Stimulated activated naive CD8-positive, alpha-beta T cell treated with anti-CD3 and anti-CD28 coated beads, Interleukin-15, amount 100 ng/mL, for 72 hours (primary cell): Measurements from ENCODE around the gene ASB5.
A peak's percentile ranks its signal among the peaks of the same experiment; 100 is the strongest.

ENCODE experiments used
- ATAC-seq: fragments of 150-1000 bp; cut with Tn5 transposase; 2 replicates; pipeline ENCODE4 v1.10.0; 2021; ENCODE audit warnings: mild to moderate bottlenecking, moderate library complexity
- DNase-seq, 2 donors: peaks; one replicate each; pipeline ENCODE4 v3.0.0; 2021 to 2022
- H3K27ac Mint-ChIP-seq, 2 donors: one replicate each; pipeline ENCODE4 v1.8.0; 2022; ENCODE audit warnings: mild to moderate bottlenecking in 2 of 2, mixed read lengths in 2 of 2, moderate library complexity in 2 of 2
- H3K27me3 Mint-ChIP-seq: one replicate; pipeline ENCODE4 v1.8.0; 2022; ENCODE audit warnings: mixed read lengths
- H3K4me1 Mint-ChIP-seq: one replicate; pipeline ENCODE4 v1.8.0; 2022; ENCODE audit warnings: mild to moderate bottlenecking, mixed read lengths
- H3K4me3 Mint-ChIP-seq, 2 donors: one replicate each; pipeline ENCODE4 v1.8.0; 2022; ENCODE audit warnings: mild to moderate bottlenecking in 2 of 2, mixed read lengths in 2 of 2, moderate library complexity in 1 of 2
- H3K9me3 Mint-ChIP-seq, 2 donors: one replicate each; pipeline ENCODE4 v1.8.0; 2022; ENCODE audit warnings: mixed read lengths in 2 of 2

ASB5 gene

DNA sequence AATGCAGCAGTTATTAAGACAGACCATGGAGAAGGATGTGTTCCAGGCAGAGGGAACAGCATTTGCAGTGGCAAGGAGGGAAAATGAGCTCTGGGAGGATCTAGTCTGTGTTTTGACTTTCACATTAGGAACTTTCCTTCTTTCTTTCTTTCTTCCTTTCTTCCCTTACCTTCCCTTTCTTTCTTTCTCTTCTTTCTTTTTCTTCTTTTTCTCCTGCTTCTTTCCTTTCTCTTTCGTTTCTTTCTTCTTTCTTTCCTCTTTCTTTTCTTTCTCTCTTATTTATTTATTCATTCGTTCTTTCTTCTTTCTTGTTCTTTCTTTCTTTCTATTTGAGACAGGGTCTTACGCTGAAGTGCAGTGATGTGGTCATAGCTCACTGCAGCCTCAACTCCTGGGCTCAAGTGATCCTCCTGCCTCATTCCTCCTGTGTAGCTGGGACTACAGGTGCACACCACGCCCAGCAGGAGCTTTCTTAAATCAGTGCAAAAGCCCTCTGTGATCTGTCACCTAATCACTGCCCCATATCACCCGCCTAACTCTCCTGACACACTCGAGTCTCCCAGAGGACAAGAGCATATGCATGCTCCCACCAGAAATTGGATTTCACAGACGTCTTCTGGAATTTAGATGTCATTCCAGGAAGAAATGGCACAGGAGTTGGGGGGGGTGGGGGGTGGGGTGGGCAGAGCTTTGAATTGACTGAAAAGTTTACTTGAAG is 58.3 kb downstream of the ASB5 start:
- Mint-ChIP-seq H3K27ac (no peak overlapping the region), H3K4me3 (no peak overlapping the region), H3K4me1 (peaks cover 3% of the 10 kb centered on the region), H3K9me3 (no peaks in the 10 kb centered on the region), H3K27me3 (peaks cover 37% of the 10 kb centered on the region)
- no peak for ATAC-seq
- no peak for DNase-seq

DNA sequence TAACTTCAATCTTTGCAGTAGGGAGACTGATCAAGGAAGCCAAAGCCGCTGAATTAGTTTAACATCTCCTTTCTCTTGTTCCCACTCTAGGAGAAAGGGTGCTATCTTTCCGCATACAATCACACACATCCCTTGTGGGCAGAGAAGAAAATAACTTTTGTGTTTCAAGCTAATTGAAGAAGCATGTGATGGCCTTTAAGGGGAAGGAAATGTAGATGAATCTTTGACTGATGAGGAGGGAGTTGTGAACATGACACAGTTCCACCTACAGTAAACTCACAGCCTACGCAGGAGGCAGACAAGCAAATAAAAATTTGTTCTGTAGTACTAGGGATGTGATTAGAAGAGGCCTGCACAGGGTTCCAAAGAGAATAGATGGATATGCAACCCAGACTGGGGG is 58.9 kb downstream of the ASB5 start:
- no peak for ATAC-seq

DNA sequence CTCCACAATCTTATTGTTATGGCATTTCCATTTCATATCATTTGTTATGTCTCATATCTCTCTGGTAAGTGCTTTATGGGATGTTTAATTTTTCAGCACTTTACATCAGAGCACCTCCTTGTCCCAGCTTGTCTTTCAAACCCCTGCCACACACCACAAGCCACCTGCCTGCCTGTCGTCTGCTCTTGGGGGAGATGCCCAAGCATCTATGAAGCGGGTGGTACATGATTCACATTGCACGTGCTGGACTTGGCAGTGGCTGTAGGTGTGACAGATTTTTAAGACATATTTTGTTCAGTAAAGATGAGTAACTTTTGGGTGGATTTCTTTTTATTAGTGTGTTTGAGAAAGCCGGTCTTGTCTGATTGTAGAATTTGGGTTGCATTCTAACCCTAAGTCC is 59.5 kb downstream of the ASB5 start:
- DNase-seq (no peak), ATAC-seq (no peak)
- no peaks in the 10 kb centered on the region for H3K9me3 Mint-ChIP-seq
- H3K4me3 Mint-ChIP-seq = no peak overlapping the region
- no peak overlapping the region for H3K27ac Mint-ChIP-seq
- H3K4me1 Mint-ChIP-seq = peaks cover 12% of the 10 kb centered on the region
- H3K27me3 Mint-ChIP-seq = peaks cover 47% of the 10 kb centered on the region

More for the DNA sequence above, 58.9 kb downstream of the ASB5 start:
- H3K9me3 Mint-ChIP-seq = no peaks in the 10 kb centered on the region
- H3K27me3 Mint-ChIP-seq = peaks cover 43% of the 10 kb centered on the region
- peak overlapping the region in 1 of 2 donors; percentile 21 for H3K27ac Mint-ChIP-seq
- H3K4me1 Mint-ChIP-seq = peaks cover 10% of the 10 kb centered on the region
- no peak for DNase-seq
- no peak overlapping the region for H3K4me3 Mint-ChIP-seq

DNA sequence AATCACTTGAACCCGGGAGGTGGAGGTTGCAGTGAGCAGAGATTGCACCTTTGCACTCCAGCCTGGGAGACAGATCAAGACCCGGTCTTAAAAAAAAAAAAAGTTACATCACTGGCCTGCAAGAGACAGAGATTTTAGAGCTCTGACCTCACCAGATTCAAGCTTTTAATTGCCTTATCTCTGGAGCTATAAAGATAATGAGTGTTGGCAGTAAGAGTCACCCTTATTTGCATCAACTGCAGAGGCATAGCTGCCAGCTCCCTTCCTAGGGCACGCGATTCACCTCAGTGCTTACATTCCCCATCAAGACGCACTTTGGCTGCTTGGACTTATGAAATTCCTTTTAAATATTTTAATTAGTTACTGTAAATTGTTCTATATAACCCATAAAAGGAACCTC is 61.2 kb downstream of the ASB5 start:
- H3K9me3 Mint-ChIP-seq = no peaks in the 10 kb centered on the region
- no peak overlapping the region for H3K4me3 Mint-ChIP-seq
- H3K27me3 Mint-ChIP-seq = peaks cover 62% of the 10 kb centered on the region
- peaks cover 12% of the 10 kb centered on the region for H3K4me1 Mint-ChIP-seq
- no peak overlapping the region for H3K27ac Mint-ChIP-seq
- DNase-seq = no peak
- ATAC-seq = no peak

DNA sequence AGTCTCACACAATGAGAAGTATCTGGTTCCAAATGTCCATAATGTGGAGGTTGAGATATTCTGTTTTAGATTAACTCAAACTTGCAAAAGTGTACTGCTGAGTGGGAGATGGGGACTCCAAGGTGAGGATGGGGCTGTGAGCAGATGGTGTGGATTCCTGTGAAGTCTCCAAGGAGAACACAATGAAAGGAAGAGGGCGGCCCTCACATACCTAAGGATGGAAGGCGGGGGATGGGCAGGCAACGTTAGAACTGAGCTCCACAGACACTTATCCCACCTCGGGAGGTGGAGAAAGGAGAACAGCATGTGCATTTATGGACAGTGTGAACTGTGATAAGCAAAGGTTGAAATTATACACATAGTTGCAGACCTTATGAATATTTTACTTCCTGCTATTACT is 63.7 kb downstream of the ASB5 start:
- no peak for DNase-seq
- Mint-ChIP-seq H3K27ac (no peak overlapping the region), H3K4me1 (peaks cover 12% of the 10 kb centered on the region), H3K4me3 (no peak overlapping the region), H3K27me3 (peaks cover 58% of the 10 kb centered on the region), H3K9me3 (no peaks in the 10 kb centered on the region)
- no peak for ATAC-seq

DNA sequence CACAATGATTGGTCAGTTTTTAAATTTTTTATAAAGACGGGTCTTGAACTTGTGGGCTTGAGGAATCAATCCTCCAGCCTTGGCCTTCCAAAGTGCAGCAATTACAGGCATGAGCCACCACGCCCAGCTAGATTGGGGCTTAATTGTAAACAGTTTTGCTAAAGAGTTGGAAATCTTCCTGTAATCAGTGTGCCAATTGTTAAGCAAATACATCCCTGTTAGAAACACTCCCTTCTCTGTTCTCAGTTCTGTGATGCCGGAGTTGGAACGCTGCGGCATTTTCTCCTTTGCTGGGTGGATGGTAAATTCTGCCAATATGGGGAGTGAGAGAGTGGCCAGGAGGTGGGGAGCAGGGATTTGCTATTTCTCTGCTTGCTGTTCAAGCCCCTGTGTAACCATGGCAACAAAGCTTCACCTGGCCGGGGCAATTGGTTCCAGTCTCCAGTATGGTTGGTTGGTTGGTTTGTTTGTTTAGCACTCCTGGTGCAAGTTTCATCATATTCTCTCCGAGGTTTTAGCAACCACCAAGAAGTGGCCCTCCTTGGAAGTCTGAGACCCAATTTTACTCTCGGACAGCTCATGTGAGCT is 70.6 kb downstream of the ASB5 start:
- peaks cover 40% of the 10 kb centered on the region for H3K4me1 Mint-ChIP-seq
- H3K27me3 Mint-ChIP-seq = peaks cover 20% of the 10 kb centered on the region
- H3K4me3 Mint-ChIP-seq = no peak overlapping the region
- peaks cover 8 to 12% of the 10 kb centered on the region in 2 donors for H3K9me3 Mint-ChIP-seq
- no peak for DNase-seq
- ATAC-seq = no peak
- no peak overlapping the region for H3K27ac Mint-ChIP-seq

DNA sequence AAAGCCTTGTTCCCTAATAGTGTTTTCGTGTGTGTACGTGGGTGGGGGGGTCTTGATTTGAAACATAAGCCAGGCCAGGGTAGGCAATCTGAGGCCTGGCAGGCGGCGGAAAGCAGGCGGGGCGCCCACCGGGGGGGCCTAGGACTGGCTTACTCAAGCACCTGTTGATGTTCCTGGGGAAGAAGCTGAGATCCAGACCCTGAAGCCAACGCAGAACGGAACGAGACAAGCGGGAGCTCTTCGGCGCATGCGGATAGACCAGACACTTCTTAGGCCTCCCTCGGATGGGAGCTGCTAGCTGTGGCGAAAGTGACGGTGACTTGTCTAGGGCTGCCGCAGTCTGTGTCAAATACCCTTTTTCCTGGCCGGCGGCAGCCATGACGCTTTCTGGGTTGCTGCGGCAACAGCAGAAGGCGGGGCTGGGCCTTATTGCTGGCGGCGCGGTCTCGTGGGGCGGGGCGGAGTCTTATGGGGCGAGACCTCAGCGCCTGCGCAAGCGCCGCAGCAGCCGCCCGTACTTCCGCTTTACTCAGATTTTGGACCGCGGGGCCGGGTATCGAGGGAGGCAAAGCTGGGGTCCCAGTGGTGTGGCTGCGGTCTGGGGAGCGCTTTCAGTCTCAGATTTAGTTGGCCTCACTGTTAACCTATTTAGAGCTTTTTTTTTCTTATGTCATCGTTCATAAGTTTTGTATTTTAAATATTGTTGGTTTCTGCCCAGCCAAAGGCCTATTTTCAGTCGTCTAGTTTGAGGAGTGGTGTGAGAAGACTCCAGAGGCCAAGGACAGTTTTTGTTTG is 73.6 kb downstream of the ASB5 start, which contains the start of gene SPATA4:
SPATA4 (minus strand) TSS at position 402 of the 795 bp plus-strand sequence; CDS start at position 379, 23 bp downstream.
- peak within 1 kb of the TSS; percentile 15 to 81 for H3K27ac Mint-ChIP-seq
- ATAC-seq = peak; percentile 89
- peak within 1 kb of the TSS; percentile 76 to 86 for H3K4me3 Mint-ChIP-seq
- peaks cover 27% of the 10 kb centered on the region for H3K27me3 Mint-ChIP-seq
- peak; percentile 95 to 97 for DNase-seq
- H3K9me3 Mint-ChIP-seq = peaks cover 8 to 12% of the 10 kb centered on the region in 2 donors
- H3K4me1 Mint-ChIP-seq = peaks cover 46% of the 10 kb centered on the region

DNA sequence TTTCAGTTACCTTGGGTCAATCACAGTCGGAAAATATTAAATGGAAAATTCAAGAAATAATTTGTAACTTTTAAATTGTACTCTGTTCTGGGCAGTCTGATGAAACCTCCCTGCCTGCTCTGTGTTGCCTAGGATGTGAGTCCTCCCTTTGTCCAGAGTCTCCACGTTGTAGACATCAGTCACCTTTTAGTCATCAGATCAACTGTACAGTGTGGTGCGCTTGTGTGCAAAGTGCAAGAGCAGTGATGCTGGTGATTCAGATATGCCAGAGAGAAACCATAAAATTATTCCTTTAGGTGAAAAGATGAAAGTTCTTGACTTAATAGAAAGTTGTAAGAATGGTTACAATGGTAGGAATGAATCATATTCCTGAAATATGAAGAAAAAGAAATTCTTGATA is 75.1 kb downstream of the ASB5 start:
- ATAC-seq (peak; percentile 88), DNase-seq (peak; percentile 32 to 74)
- Mint-ChIP-seq H3K27ac (peak overlapping the region; percentile 34 to 78), H3K27me3 (peaks cover 39% of the 10 kb centered on the region), H3K9me3 (peaks cover 8 to 12% of the 10 kb centered on the region in 2 donors), H3K4me1 (peaks cover 49% of the 10 kb centered on the region), H3K4me3 (peak overlapping the region; percentile 63 to 65)

DNA sequence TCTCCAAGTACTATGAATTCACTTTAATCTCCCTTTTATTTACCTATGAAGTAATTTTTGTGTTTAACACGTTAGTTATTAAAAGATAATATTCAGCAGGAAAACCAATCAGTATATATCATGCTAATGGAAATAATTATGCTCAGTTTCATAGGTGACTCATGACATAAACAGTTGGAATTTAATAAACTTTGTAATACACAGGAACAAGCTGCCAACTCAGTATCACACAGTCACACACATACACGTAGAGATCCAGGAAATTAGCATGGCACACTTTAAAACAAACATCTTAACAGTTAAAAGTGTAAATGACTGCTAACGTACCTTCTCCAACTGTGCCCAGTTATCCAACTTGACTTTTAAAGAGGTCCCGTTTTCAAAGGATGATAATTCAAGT is 75.9 kb downstream of the ASB5 start:
- Mint-ChIP-seq H3K4me3 (no peak overlapping the region), H3K27ac (peak overlapping the region in 1 of 2 donors; percentile 33), H3K27me3 (peaks cover 40% of the 10 kb centered on the region), H3K4me1 (peaks cover 53% of the 10 kb centered on the region), H3K9me3 (peaks cover 8 to 11% of the 10 kb centered on the region in 2 donors)
- ATAC-seq (no peak), DNase-seq (no peak)

DNA sequence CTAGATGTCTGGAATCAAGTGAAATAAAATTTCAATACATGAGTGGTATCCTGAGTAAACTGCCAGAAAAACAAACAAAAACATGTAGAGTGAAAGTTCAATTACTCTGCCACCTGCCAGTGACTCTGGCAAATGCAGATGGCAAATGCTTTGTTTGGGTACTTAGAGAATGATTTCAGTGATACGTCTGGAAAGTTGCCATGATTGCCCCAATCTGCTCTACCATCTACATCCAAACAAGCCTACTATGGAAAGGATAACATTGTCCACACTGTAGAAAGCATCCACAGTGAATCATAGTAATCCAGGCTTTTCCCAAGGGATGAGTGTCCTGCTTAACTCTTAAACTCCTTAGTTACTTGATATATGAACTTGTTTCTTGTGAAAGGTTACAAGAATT is 77.0 kb downstream of the ASB5 start:
- no peak for ATAC-seq
- Mint-ChIP-seq H3K4me1 (peaks cover 53% of the 10 kb centered on the region), H3K27me3 (peaks cover 32% of the 10 kb centered on the region), H3K9me3 (no peaks in the 10 kb centered on the region), H3K4me3 (no peak overlapping the region), H3K27ac (no peak overlapping the region)
- no peak for DNase-seq

DNA sequence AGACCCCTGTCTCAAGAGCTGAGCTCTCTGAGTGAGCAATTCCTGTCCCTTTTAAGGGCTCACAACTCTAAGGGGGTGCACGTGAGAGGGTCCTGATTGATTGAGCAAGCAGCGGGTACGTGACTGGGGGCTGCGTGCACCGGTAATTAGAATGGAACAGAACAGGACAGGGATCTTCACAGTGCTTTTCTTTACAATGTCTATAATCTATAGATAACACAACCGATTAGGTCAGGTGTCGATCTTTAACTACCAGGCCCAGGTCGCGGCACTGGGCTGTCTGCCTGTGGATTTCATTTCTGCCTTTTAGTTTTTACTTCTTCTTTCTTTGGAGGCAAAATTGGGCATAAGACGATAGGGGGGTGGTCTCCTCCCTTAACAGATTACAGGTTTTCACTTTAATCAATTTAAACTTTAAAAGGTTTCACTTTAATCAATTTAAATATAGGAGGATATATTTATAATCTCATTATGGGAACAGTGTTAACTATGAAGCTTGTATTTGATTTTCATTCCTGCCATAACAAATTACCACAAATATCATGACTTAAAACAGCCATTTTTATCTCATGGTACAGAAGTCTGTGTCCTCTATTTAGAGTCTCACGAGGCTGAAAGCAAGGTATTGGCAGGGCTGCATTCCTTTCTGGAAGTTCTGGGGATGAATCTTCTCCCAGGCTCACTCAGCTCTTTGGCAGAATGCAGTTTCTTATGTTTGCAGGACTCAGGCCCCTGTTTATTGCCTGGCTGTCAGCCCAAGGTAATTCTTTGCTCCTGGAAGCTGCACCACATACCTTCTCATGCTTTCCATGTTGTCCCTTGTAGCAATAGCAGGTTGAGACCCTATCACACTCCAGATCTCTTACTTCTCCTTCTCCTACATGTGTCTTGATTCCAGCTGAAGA is 78.9 kb downstream of the ASB5 start:
- no peak for ATAC-seq
- Mint-ChIP-seq H3K27me3 (peaks cover 32% of the 10 kb centered on the region), H3K27ac (no peak overlapping the region), H3K9me3 (no peaks in the 10 kb centered on the region), H3K4me3 (no peak overlapping the region), H3K4me1 (peaks cover 47% of the 10 kb centered on the region)
- no peak for DNase-seq

DNA sequence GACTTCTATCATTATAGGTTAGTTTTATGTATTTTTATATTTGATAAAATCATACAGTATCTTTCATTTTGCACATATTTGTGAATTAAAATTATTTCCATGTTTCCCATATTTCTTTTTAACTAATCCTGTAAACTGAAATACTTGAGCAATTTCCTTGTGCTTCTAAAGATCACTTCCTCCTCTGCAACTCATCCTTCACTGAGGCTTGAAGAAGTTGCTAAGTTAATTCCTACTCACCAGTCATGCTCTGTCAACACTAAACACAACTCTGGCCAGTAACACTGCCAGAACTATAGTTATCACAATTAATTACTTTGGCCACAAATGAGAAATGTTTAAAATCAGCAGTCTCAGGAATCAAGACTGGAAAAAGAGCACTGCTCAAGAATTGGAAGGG is 80.4 kb downstream of the ASB5 start:
- DNase-seq (no peak), ATAC-seq (no peak)
- Mint-ChIP-seq H3K27me3 (peaks cover 32% of the 10 kb centered on the region), H3K4me1 (peaks cover 33% of the 10 kb centered on the region), H3K27ac (no peak overlapping the region), H3K9me3 (no peaks in the 10 kb centered on the region), H3K4me3 (no peak overlapping the region)

DNA sequence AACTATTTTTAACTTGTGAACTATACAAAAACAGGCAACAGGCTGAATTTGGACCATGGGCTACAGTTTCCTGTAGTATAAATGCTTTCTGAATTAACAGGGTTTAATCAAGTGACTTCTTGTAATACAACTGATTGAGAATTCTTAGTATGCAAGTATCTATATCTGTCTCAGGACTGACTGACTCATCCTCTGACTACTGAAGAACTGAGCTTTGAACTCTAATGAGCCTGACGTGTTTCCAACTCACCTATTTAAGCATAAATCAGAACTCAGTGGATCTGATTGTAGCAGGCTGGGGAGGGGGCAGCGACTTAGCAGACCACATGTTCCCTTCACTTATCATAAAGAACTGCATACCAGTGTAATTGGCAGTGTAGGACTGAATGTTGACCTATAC is 81.4 kb downstream of the ASB5 start:
- Mint-ChIP-seq H3K27me3 (peaks cover 32% of the 10 kb centered on the region), H3K4me1 (peaks cover 25% of the 10 kb centered on the region), H3K27ac (no peak overlapping the region), H3K9me3 (no peaks in the 10 kb centered on the region), H3K4me3 (no peak overlapping the region)
- ATAC-seq (peak; percentile 92), DNase-seq (no peak)

DNA sequence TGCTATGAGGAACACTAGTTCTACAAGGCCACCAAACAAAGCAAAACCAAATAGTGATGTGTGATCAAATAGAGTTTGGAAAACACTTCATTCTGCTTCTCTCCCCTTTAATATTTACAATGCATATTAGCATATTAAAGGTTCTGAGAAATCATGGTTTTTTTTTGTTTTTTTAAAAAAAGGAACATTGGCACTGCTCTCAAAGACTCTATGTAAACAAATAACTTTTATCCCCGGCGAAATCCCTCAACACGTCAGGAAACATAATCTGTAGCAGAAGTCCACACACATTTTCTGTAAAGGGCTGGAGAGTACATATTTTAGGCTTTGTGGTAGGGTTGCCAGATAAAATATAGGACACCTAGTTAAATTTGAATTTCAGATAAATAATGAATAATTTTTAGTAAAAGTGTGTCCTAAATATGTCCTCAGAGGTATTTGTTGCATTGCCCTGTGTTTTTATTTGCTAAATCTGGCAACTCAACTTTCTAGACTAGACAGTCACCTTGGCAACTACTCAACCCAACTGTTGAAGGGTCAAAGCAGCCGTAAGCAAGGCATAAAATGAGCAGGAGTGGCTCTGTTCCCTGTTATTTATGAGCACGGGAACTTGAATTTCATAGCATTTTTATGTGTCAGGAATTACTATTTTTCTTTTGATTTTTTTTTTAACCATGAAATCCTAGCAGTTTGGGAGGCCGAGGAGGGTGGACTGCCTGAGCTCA is 82.2 kb downstream of the ASB5 start:
- Mint-ChIP-seq H3K4me1 (peaks cover 25% of the 10 kb centered on the region), H3K27me3 (peaks cover 26% of the 10 kb centered on the region), H3K27ac (no peak overlapping the region), H3K4me3 (no peak overlapping the region), H3K9me3 (no peaks in the 10 kb centered on the region)
- ATAC-seq = no peak
- DNase-seq = no peak
